Measurements from ENCODE around the gene RBMS3. TPM values are rescaled to one million over a fixed set of nuclear protein-coding genes. Genes with fewer than 3 reads are reported as not detected.

The RBMS3 gene
- total and polyA plus RNA-seq, 2 experiments from 2014 or later: 3.2 to 7.4 TPM

DNA sequence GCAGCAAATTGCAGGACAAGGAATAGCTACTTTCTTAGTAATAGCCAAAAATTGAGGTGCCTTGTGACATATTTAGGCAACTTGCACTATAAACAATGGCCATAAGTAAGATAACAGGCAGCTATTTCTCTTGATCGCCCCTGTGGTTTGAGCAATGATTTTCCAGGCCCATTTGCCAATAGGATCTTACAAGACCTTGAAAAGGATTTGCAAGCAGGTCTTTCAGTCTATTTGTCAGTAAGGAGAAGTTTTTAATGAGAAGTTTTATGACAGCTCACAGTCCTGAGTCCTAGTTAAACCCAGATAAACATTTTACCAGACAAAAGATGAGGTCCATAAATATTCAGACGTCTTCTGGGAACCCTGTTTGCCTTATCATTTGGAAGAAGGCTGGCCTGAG, 645.5 kb downstream of the RBMS3 start:
- H3K79me2 ChIP-seq (replicated peaks; ENCODE audit: insufficient read depth): no peaks in the 10 kb centered on the region
- Mint-ChIP-seq H3K9me3 (no peaks in the 10 kb centered on the region), H3K27me3 (ENCODE audit: insufficient read depth, low read depth, poor library complexity) (no peaks in the 10 kb centered on the region), H3K4me1 (peaks cover 6% of the 10 kb centered on the region), H3K27ac (no peak overlapping the region), H3K36me3 (ENCODE audit: low read depth) (no peaks in the 10 kb centered on the region), H3K4me3 (no peak overlapping the region)
- H3K36me3 ChIP-seq (ENCODE audit: insufficient read depth): no peaks in the 10 kb centered on the region
- H3K4me3 ChIP-seq: no peak overlapping the region
- no peak overlapping the region for H3K4me2 ChIP-seq
- H3K27ac ChIP-seq (ENCODE audit: low read depth): no peak overlapping the region
- DNase-seq (ENCODE audit: low spot score) (no peak), ATAC-seq (no peak)
- TF ChIP-seq, protein P1, sequence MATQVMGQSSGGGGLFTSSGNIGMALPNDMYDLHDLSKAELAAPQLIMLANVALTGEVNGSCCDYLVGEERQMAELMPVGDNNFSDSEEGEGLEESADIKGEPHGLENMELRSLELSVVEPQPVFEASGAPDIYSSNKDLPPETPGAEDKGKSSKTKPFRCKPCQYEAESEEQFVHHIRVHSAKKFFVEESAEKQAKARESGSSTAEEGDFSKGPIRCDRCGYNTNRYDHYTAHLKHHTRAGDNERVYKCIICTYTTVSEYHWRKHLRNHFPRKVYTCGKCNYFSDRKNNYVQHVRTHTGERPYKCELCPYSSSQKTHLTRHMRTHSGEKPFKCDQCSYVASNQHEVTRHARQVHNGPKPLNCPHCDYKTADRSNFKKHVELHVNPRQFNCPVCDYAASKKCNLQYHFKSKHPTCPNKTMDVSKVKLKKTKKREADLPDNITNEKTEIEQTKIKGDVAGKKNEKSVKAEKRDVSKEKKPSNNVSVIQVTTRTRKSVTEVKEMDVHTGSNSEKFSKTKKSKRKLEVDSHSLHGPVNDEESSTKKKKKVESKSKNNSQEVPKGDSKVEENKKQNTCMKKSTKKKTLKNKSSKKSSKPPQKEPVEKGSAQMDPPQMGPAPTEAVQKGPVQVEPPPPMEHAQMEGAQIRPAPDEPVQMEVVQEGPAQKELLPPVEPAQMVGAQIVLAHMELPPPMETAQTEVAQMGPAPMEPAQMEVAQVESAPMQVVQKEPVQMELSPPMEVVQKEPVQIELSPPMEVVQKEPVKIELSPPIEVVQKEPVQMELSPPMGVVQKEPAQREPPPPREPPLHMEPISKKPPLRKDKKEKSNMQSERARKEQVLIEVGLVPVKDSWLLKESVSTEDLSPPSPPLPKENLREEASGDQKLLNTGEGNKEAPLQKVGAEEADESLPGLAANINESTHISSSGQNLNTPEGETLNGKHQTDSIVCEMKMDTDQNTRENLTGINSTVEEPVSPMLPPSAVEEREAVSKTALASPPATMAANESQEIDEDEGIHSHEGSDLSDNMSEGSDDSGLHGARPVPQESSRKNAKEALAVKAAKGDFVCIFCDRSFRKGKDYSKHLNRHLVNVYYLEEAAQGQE (IDR thresholded peaks at IDR 0.05; ENCODE audit: unreplicated experiment): no peak
- no peaks in the 10 kb centered on the region for H3K9me2 ChIP-seq (ENCODE audit: insufficient read depth)
- H3K4me1 ChIP-seq (ENCODE audit: insufficient read depth): peaks cover 3% of the 10 kb centered on the region; the same call in 1 of the 2 replicates
- no peaks in the 10 kb centered on the region for H4K20me1 ChIP-seq (replicated peaks; ENCODE audit: insufficient read depth)
- no peak overlapping the region for H2AFZ ChIP-seq
- H3K27me3 ChIP-seq (ENCODE audit: insufficient read depth): no peaks in the 10 kb centered on the region
- no peaks in the 10 kb centered on the region for H3F3A ChIP-seq (replicated peaks; ENCODE audit: low read depth)

- Histone ChIP-seq H3K4me3 (no peak overlapping the region), H3K79me2 (replicated peaks; ENCODE audit: insufficient read depth) (no peaks in the 10 kb centered on the region), H3K27me3 (ENCODE audit: insufficient read depth) (no peaks in the 10 kb centered on the region), H3K27ac (ENCODE audit: low read depth) (no peak overlapping the region), H4K20me1 (replicated peaks; ENCODE audit: insufficient read depth) (no peaks in the 10 kb centered on the region), H3K4me2 (peak overlapping the region; percentile 18; the same call in 1 of the 2 replicates), H3K4me1 (ENCODE audit: insufficient read depth) (peaks cover 27% of the 10 kb centered on the region), H3F3A (replicated peaks; ENCODE audit: low read depth) (no peaks in the 10 kb centered on the region), H3K9me2 (ENCODE audit: insufficient read depth) (no peaks in the 10 kb centered on the region), H2AFZ (no peak overlapping the region), H3K36me3 (ENCODE audit: insufficient read depth) (no peaks in the 10 kb centered on the region)
- Mint-ChIP-seq H3K27me3 (ENCODE audit: insufficient read depth, low read depth, poor library complexity) (no peaks in the 10 kb centered on the region), H3K4me3 (no peak overlapping the region), H3K27ac (peak overlapping the region; percentile 78; the same call in 1 of the 2 replicates), H3K36me3 (ENCODE audit: low read depth) (no peaks in the 10 kb centered on the region), H3K9me3 (no peaks in the 10 kb centered on the region), H3K4me1 (peaks cover 24% of the 10 kb centered on the region)
- ATAC-seq (no peak), DNase-seq (ENCODE audit: low spot score) (no peak)
- no peak for TF ChIP-seq ZNF462 (CRISPR knock-in tag; IDR thresholded peaks at IDR 0.05)
- TF ChIP-seq, protein P2, sequence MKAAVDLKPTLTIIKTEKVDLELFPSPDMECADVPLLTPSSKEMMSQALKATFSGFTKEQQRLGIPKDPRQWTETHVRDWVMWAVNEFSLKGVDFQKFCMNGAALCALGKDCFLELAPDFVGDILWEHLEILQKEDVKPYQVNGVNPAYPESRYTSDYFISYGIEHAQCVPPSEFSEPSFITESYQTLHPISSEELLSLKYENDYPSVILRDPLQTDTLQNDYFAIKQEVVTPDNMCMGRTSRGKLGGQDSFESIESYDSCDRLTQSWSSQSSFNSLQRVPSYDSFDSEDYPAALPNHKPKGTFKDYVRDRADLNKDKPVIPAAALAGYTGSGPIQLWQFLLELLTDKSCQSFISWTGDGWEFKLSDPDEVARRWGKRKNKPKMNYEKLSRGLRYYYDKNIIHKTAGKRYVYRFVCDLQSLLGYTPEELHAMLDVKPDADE (IDR thresholded peaks at IDR 0.05): no peak
- TF ChIP-seq, protein P3, sequence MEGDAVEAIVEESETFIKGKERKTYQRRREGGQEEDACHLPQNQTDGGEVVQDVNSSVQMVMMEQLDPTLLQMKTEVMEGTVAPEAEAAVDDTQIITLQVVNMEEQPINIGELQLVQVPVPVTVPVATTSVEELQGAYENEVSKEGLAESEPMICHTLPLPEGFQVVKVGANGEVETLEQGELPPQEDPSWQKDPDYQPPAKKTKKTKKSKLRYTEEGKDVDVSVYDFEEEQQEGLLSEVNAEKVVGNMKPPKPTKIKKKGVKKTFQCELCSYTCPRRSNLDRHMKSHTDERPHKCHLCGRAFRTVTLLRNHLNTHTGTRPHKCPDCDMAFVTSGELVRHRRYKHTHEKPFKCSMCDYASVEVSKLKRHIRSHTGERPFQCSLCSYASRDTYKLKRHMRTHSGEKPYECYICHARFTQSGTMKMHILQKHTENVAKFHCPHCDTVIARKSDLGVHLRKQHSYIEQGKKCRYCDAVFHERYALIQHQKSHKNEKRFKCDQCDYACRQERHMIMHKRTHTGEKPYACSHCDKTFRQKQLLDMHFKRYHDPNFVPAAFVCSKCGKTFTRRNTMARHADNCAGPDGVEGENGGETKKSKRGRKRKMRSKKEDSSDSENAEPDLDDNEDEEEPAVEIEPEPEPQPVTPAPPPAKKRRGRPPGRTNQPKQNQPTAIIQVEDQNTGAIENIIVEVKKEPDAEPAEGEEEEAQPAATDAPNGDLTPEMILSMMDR (conservative IDR thresholded peaks at IDR 0.05; ENCODE audit: low read depth in 2 of 2): no peak
Measured at GRCh38 chr3:29932696-29933325, 651.9 kb downstream of the RBMS3 start.
